ENCODE results near the gene E2F8.

GRCh38 chr11:19253817-19254216 lies 13.1 kb upstream of the E2F8 start:
- no peak for TF ChIP-seq EZH2 (IDR thresholded peaks at IDR 0.05; ENCODE audit: insufficient read depth, low read length)
- no peak for TF ChIP-seq CTCF (IDR thresholded peaks at IDR 0.05; ENCODE audit: insufficient read depth, low read depth, low read length)
